HG03460 (cell line): Measurements from ENCODE around the gene ECSCR.

Experiments
- ATAC-seq: cut with Tn5 transposase; IDR thresholded peaks from one replicate; pipeline ENCODE4 v1.9.1; 2021; ENCODE audit not compliant: unreplicated experiment

Gene ECSCR

DNA sequence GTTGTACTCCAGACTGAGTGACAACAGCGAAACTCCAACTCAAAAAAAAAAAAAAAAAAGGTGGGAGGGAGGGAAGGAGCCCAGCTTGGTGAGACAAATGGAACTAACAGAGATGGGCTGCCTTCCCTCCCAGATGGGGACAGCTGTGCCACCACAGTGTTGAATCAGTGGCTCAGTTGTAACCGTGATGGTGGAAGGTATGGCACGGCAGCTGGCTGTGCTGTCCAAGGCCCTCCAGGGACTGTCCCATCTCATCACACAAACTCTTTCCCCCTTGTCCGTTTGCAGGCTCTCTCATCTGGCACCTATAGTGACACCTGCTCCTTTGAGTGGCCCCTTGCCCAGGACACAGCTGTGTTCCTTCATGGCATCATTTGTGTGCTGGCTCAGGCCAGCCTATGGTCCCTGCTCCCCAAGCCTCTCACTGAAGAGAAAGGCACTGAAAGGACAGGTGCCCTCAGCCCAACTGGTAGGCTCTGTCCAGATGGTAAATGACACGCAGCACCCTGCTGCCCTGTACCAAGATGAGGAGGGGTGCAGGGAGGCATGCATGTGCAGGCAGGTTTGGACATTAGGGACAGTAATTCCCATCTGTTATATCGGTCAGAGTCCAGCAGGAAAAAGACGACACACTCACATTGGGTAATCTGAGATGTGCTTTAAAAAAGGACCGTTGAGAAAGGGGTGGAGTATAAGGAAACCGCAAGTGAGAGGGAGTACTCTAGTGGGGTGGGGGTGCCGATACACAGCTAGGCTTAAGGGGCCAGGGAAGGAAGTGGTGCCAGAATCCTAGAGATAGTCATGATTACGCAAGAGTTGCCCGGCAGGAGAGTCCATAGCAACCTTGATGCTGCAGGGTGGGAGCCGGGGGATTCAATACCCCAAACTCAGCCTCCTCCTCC lies 12.6 kb upstream of the ECSCR start:
- no peak for ATAC-seq

DNA sequence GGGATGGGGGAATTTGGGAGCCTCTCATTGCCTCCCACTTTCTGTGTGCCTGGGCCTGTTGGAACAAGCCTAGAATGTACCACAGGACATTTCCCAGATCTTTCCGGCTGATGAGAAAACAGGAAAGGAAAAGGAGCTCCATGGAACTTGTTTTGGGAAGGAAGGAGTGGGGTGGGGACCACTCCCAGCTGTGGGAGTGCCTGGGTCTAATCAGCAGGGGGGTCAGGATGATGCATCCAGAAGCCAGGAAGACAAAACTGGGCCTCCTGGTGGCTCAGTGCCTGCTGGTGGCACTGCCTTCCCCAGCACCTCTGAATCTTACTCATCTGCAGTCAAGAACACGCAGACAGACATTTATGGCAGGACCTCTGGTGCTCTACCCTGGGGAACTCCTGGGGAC lies 11.0 kb upstream of the ECSCR start:
- ATAC-seq, result no peak

DNA sequence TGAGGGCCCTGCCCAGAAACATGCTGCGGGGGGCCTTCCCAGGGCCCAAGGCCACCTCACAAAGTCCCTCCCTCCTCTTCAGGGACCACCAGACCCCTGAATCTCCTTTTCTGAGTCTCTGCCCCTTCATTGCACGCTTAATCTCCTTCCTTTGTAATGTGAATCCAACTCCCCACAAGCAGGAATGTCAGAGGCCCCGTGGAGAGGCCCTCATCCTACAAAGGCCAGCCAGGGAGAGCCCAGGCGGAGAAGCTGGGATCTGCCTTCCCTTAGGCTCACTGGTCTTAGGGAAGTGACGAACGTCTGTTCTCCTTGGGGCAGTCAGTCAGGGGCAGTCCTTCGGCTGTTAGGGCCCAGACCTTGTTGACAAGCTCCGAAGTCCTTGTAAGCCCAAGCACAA lies 10.6 kb upstream of the ECSCR start:
- ATAC-seq, result no peak

DNA sequence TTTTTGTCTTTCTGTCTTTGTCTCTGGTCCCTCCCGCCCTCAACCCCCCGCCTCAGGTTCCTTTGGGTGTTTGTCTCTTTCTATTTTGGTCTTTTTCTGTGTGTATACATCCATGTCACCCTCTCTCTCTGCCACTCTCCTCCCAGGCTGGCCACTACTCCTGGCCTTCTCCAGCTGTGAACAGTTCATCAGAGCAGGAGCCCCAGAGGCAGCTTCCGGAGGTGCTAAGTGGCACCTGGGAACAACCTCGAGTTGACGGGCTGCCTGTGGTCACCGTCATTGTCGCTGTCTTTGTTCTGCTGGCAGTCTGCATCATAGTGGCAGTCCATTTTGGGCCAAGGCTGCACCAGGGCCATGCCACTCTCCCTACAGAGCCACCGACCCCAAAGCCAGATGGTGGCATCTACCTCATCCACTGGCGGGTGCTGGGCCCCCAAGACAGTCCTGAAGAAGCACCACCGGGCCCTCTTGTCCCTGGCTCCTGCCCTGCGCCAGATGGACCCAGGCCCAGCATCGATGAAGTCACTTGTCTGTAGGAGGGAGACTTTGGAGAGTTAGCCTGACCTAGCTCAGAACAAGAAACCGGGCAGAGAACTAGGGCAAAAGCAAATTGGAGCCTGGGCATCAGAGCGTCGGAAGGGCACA lies 10.0 kb upstream of the ECSCR start:
- no peak for ATAC-seq

DNA sequence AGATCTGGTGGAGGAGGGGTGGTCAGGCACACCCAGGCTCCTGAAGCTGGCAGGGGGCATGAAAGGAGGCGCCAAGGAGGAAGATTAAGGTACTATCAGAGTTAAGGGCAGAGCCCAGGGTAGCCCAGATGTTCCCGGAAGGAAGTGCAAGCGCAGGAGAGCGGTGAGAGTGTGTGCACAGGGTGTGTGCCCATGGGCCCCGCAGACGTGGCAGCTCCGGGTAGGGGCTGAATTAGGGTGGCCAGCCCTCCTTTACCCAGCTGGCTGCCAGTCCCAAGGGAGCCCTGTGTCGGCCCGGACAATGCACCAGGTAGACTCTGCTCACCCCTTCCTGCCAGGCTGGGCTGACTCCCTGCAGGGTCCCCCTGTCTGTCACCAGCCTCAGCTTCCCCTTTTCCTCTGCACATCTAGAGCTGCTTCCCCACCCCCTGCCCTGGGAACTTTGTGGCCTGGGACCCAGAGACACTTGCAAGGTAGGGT lies 8.3 kb upstream of the ECSCR start, which contains the start of gene SMIM33:
SMIM33 (plus strand) TSS at position 184 of the 480 bp plus-strand sequence; CDS start at position 302, 118 bp downstream.
- ATAC-seq, result no peak

DNA sequence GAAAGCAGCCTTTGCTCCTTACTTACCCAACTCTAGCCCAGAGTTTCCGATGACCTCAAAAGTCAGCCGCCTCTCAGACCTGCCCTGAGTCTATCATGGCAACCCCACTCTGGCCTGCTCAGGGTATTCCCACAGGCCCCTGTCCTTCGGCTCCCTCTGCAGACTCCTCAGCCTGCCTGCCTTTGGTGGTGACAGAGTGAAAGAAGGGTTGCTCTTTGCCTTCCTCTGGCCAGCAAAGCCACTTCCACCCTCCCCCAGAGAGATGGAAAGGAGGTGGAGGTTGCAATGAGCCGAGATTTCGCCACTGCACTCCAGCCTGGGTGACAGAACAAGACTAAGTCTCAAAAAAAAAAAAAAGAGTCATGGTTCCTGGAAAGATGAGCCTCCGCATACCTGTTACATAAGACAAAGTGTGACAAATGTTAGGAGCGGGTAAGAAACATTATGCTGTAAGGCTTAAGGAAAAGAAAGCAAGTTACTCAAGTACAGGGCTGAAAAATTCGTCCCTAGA lies 5.9 kb upstream of the ECSCR start:
- ATAC-seq, result no peak

DNA sequence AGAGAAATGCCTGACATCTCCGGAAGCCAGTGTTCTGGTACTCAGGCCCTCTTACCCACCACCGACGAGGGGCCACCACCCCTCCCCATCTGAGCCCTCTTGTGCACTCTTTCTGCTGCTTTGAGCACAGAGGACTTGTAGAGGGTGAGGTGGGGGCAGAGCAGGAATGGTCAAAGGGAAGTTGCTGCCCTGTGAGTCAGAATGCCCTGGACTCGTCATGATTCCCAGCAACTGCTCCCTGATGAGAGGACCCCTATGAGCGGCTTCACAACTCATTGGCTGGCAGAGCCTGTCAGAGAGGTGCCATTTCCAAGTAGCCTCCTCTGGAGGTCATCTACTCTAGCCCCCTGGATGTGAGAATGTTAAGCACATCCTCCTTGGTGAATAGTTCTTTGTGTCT lies 845 bp downstream of the ECSCR start:
- ATAC-seq, result no peak

DNA sequence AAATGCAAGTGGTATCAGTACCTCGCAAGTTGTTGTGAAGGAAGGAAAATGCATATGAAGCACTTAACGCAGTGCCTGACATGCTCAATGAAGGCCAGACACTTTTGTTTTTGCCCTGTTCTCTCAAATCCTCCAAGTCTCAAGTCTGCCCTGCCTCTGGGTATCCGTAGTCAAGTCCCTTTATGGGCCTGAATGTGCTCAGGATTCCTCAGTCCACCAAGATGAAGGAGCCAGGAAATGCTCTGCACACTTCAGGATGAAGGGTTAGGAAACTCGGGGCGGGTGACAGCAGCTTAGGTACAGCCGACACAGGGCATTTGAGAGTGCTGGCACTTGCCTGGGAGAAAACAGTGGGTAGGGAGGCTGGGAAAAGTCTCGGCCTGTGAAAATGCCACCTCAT lies 1.4 kb downstream of the ECSCR start:
- no peak for ATAC-seq

DNA sequence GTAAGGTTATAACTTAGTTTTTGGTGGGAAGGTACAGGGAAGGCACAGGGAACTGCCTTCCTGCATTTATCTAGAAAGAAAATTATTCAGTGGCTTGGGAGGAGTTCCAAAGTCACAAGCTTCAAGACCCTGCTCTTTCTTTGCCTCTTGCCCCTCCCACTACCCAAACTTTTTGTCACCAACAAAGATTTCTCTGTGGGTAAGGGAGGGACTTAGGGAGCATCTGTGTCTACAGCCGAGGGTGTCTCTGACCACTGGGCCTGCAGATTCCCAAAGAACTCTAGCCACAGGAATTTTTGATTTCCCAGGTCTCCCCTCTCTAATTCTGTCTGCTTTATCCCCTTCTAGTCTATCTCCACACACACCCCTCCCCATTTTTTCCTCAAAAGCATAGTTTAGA lies 2.1 kb downstream of the ECSCR start:
- no peak for ATAC-seq

DNA sequence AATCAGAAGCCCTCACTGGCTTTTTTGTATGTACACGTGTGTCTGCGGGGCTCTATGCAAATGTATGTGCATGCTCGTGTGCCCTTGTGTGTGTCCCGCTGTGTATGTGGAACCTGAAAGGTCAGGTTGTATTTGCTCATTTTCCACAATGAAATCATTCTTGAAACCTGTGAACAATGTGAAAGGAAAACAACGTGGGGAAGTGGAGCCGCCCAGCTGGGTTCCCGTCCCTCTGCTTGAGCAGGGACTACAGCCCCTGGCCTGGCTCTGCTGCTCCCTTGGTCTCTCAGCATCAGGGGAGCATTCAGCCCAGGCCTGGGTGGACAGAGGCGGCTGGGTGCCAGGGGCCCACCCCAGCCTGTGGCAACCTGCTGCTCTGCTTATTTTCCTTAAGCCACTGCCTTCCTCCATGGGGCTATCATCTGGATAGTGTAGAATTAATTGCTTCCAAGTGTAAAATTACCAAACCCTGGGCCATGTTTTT lies 3.0 kb downstream of the ECSCR start:
- peak; percentile 25 for ATAC-seq

DNA sequence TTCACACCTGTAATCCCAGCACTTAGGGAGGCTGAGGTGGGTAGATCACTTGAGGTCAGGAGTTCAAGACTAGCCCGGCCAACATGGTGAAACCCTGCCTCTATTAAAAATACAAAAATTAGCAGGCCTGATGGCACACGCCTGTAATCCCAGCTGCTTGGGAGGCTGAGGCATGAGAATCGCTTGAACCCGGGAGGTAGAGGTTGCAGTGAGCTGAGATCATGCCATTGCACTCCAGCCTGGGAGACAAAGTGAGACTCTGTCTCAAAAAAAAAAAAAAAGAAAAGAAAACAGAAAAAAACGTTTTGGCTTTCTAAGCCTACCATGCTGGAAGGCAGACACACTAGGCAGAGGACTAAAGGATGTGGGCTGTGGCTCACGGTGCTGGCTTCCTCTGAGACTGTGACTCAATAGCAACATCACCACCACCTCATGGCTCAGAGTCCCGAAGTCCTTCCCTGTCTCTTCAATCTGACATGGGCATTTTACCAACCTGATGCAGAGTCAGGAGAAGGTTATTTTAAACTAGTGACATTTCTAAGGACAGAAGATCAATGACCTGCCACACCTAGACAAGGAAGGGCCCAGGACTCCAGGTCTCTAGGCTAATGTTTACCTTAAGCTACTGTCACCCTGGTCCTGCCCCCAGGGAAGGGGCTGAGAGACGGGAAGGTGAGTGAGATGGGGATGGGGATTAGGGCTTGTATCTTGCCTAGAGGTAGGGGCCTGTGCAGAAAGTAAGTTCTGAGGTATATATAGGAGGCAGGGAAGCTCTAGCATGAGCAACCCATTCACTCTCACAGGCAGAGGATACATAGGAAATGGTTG lies 3.7 kb downstream of the ECSCR start:
- peak; percentile 59 for ATAC-seq

DNA sequence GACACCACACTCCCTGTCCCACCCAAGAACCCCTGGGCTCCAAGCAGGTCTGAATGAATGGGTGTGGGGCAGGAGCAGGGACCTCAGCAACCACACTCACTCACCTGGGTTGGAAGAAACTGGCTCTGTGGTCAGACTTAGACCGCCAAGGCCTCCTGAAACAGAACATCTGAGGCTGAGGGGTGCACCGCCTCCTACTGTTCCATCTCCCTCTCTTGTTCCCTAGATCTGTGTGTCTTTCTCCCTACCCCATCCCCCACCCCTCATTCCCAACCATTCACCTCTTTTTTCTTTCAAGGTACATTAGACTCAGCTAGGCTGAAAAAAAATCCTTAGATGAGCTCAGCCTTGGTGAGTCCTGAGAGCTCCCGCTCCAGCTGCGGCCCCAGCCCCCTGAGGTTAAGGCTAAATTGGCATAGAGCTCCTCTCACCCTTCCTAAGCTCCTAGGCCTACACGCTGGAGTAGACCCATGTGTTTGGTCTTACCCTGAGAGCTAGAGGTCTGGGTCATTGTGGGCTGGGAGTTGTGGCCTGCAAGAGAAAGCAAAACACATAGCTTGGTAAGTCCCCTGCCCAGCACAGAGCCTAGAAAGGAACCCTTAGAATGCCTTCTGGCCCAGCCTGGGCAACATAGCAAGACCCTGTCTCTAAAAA lies 4.8 kb downstream of the ECSCR start:
- no peak for ATAC-seq

DNA sequence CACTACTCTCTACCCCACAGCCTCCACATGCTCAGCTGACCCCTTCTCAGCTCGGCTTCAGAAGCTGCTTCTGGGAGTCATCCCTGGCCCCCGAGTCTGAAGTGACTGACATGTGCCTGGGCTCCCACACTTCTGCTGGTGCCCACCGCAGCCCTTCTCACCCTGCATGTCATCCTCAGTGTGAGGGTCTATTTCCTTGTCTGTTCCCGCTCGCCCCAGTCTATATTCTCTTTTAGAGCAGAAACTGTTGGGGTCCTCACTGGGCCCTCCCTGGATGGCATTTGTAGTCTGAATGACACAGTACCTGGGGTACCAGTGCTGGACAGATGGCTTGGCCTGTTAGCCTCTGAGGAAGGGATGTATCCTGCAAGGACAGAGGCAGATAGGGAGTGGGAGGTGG lies 5.3 kb downstream of the ECSCR start:
- ATAC-seq, result no peak

DNA sequence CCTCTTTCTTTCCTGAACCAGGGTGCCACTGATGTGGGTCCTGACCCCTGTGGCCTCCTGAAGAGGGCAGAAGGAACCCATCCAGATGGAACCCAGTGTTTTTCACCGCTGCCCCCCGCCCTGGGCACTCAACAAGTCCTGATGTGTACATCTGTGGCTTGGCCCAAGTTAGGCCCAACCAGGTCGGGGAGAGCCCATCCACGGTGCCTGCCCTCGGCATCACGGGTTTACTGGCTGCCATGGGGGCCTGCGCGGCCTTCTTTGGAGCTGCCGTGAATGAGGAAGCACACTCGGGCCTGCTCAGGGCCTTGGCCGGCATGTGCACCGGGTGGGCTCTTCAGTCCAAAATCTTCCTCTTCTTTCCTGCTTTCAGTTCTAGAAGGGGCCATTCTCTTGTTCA lies 5.8 kb downstream of the ECSCR start:
- ATAC-seq, result no peak

DNA sequence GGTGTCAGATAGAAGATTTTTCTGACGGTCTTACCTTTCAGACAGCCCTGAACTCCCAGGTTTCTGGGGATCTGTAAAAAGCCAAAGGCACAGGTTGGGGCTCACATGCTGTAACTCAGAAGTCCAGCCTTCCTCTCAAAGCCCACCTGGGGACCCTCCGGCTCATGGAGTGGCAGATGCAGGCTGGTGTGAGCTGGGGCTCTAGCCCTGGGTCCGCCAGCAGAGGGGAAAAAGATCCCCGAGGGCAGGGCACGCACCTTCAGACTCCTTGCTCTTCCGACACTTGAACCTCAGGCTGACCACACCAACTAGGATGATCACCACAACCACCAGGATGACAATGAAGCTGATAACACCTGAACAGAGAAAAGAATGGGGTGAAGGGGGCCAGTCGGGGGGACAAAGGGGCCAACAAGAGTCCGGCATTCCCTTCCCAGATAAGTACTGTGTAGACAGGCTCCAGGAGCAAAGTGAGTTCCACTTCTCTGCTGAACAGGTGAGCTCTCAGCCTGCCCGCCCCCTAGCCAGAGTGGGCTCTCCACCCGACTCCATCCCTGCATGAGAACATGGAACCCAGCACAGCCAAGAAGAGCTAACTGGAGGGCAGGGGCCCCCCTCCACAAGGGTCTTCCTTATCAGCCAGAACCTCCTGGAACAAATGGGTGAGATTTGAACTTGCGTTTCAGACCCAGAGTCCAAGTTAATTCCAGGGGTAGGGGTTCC lies 7.8 kb downstream of the ECSCR start:
- ATAC-seq, result no peak

DNA sequence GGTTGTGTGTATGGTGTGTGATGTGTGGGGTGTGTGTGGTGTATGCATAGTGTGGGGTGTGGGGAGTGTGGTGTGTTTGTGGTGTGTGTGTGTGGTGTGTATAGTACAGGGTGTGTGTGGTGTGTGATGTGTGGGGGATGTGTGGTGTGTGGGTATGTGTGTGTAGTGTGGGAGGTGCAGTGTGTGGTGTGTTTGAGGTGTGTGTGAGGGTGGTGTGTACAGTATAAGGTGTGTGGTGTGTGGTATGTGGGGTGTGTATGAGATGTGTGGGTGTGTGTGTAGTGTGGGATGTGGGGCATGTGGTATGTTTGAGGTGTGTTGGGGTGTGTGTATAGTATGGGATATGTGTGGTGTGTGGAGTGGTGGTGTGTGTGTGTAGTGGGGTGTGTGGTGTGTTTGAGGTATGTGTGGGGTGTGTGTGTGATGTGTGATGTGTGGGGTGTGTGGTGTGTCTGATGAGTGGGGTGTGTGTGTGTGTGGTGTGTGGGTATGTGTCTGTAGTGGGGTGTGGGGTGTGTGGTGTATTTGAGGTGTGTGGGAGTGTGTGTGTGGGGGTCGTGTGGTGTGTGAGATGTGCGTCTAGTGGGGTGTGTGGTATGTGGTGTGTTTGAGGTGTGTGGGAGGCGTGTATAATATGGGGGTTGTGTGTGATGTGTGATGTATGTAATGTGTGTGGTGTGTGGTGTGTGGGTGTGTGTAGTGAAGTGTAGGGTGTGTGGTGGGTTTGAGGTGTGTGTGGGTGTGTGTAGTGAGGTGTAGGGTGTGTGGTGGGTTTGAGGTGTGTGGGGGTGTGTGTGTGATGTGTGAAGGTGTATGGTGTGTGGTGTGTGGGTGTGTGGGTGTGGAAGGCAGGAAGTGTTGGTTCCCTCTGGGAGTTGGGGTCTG lies 8.6 kb downstream of the ECSCR start:
- no peak for ATAC-seq

DNA sequence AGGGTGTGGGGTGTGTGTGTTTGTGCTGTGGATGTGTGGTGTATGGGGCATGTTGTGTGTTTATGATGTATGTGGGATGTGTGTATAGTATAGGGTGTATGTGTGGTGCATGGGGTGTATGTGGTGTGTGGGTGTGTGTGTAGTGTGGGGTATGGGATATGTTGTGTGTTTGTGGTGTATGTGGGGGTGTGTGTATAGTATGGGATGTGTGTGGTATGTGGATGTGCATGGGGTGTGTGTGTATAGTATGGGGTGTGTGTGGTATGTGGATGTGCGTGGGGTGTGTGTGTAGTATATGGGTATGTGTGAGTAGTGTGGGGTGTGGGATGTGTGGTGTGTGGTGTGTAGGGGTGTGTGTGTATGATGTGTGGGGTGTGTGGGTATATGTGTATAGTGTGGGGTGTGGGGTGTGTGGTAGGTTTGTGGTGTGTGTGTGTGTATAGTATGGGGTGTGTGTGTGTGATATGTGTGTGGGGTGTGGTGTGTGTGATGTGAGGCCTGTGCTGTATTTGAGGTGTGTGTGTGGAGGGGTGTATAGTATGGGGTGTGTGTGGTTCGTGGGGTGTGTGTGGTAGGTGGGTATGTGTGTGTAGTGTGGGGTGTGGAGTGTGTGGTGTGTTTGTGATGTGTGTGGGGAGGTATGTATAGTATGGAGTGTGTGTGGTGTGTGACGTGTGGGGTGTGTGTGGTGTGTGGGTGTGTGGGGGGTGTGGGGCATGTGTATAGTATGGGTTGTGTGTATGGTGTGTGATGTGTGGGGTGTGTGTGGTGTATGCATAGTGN lies 10.5 kb downstream of the ECSCR start:
- ATAC-seq, result no peak

DNA sequence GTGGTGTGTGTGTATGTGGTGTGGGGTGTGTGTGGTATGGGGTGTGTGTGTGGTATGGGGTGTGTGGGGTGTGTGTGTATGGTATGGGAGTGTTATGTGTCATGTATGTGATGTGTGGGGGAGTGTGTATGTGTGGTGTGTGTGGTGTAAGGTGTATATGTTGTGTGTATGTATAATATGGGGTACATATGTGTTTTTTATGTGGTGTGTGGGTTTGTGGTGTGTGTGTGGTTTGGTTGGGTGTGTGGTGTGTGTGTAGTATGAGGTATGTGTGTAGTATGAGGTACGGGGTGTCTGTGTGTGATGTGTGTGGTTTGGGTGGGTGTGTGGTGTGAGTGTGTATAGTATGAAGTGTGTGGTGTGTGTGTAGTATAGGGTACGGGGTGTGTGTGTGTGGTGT lies 11.4 kb downstream of the ECSCR start:
- ATAC-seq, result no peak
